ENCODE results near the gene ATP5MG.
A peak's percentile ranks its signal among the peaks of the same experiment; 100 is the strongest.
"Not testable (repeated sequence)": the region's sequence is repeated elsewhere in the genome, so short reads cannot be mapped to it uniquely, and the experiment has no call there.

The ATP5MG gene

GRCh38 chr11:118401151-118401879 is at the start of gene ATP5MG:
Gene ATP5MG (plus strand): TSS chr11:118401606. CDS start chr11:118401666, 60 bp downstream.
- DNase-seq = peak; percentile 99

GRCh38 chr11:118353084-118353710 is 48.2 kb upstream of the ATP5MG start:
- DNase-seq = peak; percentile 39

GRCh38 chr11:118358071-118358470 is 43.3 kb upstream of the ATP5MG start:
- no peak for DNase-seq

GRCh38 chr11:118359295-118359958 is 42.0 kb upstream of the ATP5MG start, which contains the start of gene UBE4A:
Gene UBE4A (plus strand): TSS chr11:118359600. CDS start chr11:118365081, 5,481 bp downstream.
- peak; percentile 98 for DNase-seq

- DNase-seq = no peak
Measured at GRCh38 chr11:118364956-118365615, 36.3 kb upstream of the ATP5MG start.

GRCh38 chr11:118366287-118366686 is 35.1 kb upstream of the ATP5MG start:
- DNase-seq = no peak

- DNase-seq = no peak
Measured at GRCh38 chr11:118370774-118371173, 30.6 kb upstream of the ATP5MG start.

GRCh38 chr11:118373263-118373662 is 28.1 kb upstream of the ATP5MG start:
- DNase-seq = no peak

- DNase-seq = no peak
Measured at GRCh38 chr11:118373871-118374270, 27.5 kb upstream of the ATP5MG start.

- DNase-seq = no peak
Measured at GRCh38 chr11:118374729-118375128, 26.7 kb upstream of the ATP5MG start.

- no peak for DNase-seq
Measured at GRCh38 chr11:118375978-118376377, 25.4 kb upstream of the ATP5MG start.

GRCh38 chr11:118379497-118379896 is 21.9 kb upstream of the ATP5MG start:
- DNase-seq = no peak

GRCh38 chr11:118380571-118380970 is 20.8 kb upstream of the ATP5MG start:
- no peak for DNase-seq

GRCh38 chr11:118382954-118383353 is 18.5 kb upstream of the ATP5MG start:
- DNase-seq = no peak

GRCh38 chr11:118383657-118384056 is 17.7 kb upstream of the ATP5MG start:
- no peak for DNase-seq

- DNase-seq = no peak
Measured at GRCh38 chr11:118396097-118396501, 5.3 kb upstream of the ATP5MG start.

GRCh38 chr11:118397448-118397847 is 4.0 kb upstream of the ATP5MG start:
- DNase-seq = no peak

GRCh38 chr11:118398791-118399559 is 2.4 kb upstream of the ATP5MG start:
- DNase-seq = no peak

- DNase-seq = no peak
Measured at GRCh38 chr11:118401880-118402590, 629 bp downstream of the ATP5MG start.

- not testable (repeated sequence) for DNase-seq
Measured at GRCh38 chr11:118402594-118402993, 1.2 kb downstream of the ATP5MG start.

- no peak for DNase-seq
Measured at GRCh38 chr11:118406599-118407166, 5.3 kb downstream of the ATP5MG start.

Measured in NCI-H526 treated with DMSO at 0.1 percent for 48 hours (cell line).